ENCODE measurements around the gene TMEM62.

TMEM62 gene

GRCh38 chr15:43095708-43096347 is 37.6 kb upstream of the TMEM62 start:
- no peak for TF ChIP-seq CTCF (IDR thresholded peaks at IDR 0.05; ENCODE audit: borderline replicate concordance, insufficient read depth, low read depth, low read length)
- no peak overlapping the region for H3K4me3 ChIP-seq (ENCODE audit: low read depth, low read length)

- H3K4me3 ChIP-seq (ENCODE audit: low read depth, low read length): no peak overlapping the region
- no peak for TF ChIP-seq CTCF (IDR thresholded peaks at IDR 0.05; ENCODE audit: borderline replicate concordance, insufficient read depth, low read depth, low read length)
These were observed 37.0 kb upstream of the TMEM62 start for GRCh38 chr15:43096411-43096810.

- H3K4me3 ChIP-seq (ENCODE audit: low read depth, low read length): no peak overlapping the region
- no peak for TF ChIP-seq CTCF (IDR thresholded peaks at IDR 0.05; ENCODE audit: borderline replicate concordance, insufficient read depth, low read depth, low read length)
These were observed 34.1 kb upstream of the TMEM62 start for GRCh38 chr15:43099105-43099845.

GRCh38 chr15:43100971-43101370 is 32.4 kb upstream of the TMEM62 start:
- no peak overlapping the region for H3K4me3 ChIP-seq (ENCODE audit: low read depth, low read length)
- TF ChIP-seq CTCF (IDR thresholded peaks at IDR 0.05; ENCODE audit: borderline replicate concordance, insufficient read depth, low read depth, low read length): no peak

GRCh38 chr15:43102187-43102586 is 31.2 kb upstream of the TMEM62 start:
- TF ChIP-seq CTCF (IDR thresholded peaks at IDR 0.05; ENCODE audit: borderline replicate concordance, insufficient read depth, low read depth, low read length): no peak
- no peak overlapping the region for H3K4me3 ChIP-seq (ENCODE audit: low read depth, low read length)

GRCh38 chr15:43103907-43104306 is 29.5 kb upstream of the TMEM62 start:
- H3K4me3 ChIP-seq (ENCODE audit: low read depth, low read length): no peak overlapping the region
- TF ChIP-seq CTCF (IDR thresholded peaks at IDR 0.05; ENCODE audit: borderline replicate concordance, insufficient read depth, low read depth, low read length): no peak

GRCh38 chr15:43104426-43104825 is 29.0 kb upstream of the TMEM62 start:
- H3K4me3 ChIP-seq (ENCODE audit: low read depth, low read length): no peak overlapping the region
- TF ChIP-seq CTCF (IDR thresholded peaks at IDR 0.05; ENCODE audit: borderline replicate concordance, insufficient read depth, low read depth, low read length): no peak

All from GM12875 (cell line).